HG03565 (cell line): ENCODE data around the gene RBM24.
"Not testable (repeated sequence)": the region's sequence is repeated elsewhere in the genome, so short reads cannot be mapped to it uniquely, and the experiment has no call there.

Source experiments
- ATAC-seq: cut with Tn5 transposase; IDR thresholded peaks from one replicate; pipeline ENCODE4 v1.9.1; 2021; ENCODE audit warnings: mild to moderate bottlenecking, moderate library complexity; ENCODE audit not compliant: unreplicated experiment

RBM24 gene

DNA sequence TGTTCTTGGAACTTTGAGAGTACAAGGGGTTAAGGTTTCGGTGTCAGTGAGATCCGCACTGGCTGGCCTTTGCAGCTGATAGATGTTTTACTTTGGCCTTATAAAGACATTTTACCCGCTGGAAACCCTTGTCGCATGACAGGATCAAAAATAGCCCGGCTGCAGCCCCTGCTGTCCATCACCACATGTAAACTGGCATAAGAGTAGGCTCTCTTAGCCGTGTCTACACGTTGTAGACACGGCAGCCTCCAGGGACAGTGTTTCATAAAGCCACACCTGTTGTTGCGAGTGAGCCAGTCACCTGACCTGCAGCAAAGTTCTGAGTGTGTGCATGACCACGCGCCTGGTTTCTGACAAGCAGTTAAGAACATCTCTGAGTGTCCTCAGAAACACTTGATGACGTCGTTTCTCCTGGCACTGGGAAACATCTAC is 8.5 kb downstream of the RBM24 start:
- no peak for ATAC-seq

GRCh38 chr6:17291778-17292177 is 10.6 kb downstream of the RBM24 start:
- ATAC-seq, result no peak

GRCh38 chr6:17292600-17293133 is 11.5 kb downstream of the RBM24 start:
- no peak for ATAC-seq

- ATAC-seq, result no peak
Measured at GRCh38 chr6:17293395-17293794, 12.2 kb downstream of the RBM24 start.

DNA sequence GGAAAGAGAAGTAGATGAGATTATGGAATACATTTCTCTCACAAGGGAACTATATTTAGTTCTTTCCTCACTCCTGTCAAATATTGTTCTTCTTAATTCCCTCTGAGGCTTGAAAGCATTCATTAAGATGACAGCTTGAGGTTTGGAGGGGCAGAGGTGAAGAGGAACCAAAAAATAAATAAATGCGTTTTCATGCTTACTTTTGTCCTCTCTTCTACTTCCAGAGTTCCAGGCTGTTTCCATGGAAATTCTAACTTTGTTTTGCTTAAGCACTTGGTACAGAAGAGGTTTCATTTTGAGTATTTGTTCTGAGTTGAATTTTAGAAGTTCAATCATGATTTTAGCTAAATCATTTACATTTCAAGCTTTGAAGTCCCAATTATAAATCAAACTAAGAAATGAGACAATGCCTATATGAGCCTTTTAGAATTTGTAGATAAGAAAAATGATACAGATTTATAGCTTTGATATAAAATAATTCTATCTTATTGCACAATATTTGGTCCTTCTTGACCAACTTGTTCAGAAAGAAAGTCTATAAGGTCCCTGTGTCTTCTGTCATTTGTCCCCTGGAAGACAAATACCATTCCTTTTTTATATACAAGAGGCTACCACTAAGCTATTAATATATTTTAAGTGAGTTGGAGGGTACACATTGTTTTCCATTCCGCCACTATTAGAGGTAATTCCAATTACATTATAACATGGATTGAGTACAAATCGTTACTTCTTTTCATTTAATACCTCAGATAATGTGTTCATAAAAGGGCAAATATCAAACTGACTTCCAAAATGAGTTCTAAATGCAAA is 16.3 kb downstream of the RBM24 start:
- ATAC-seq, result no peak

GRCh38 chr6:17298257-17298656 is 17.1 kb downstream of the RBM24 start:
- ATAC-seq, result no peak

GRCh38 chr6:17299222-17299621 is 18.1 kb downstream of the RBM24 start:
- ATAC-seq, result no peak

GRCh38 chr6:17299750-17300149 is 18.6 kb downstream of the RBM24 start:
- ATAC-seq, result no peak

GRCh38 chr6:17300637-17301036 is 19.5 kb downstream of the RBM24 start:
- no peak for ATAC-seq

- ATAC-seq, result no peak
Measured at GRCh38 chr6:17303444-17303843, 22.3 kb downstream of the RBM24 start.

GRCh38 chr6:17305219-17306001 is 24.2 kb downstream of the RBM24 start:
- no peak for ATAC-seq

- no peak for ATAC-seq
Measured at GRCh38 chr6:17311595-17312311, 30.6 kb downstream of the RBM24 start.

DNA sequence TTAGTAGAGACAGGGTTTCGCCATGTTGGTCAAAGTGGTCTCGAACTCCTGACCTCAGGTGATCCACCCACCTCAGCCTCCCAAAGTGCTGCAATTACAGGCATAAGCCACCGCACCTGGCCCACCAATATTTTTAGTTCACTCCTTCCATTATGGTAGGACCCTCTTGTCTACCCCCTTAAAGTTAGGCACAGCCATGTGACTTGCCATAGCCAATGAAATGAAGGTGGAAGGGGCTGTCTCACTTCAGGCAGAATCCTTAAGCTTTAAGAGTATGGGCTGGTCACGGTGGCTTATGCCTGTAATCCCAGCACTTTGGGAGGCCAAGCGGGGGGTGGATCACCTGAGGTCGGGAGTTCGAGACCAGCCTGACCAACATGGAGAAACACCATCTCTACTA is 32.1 kb downstream of the RBM24 start:
- not testable (repeated sequence) for ATAC-seq

GRCh38 chr6:17313971-17314370 is 32.8 kb downstream of the RBM24 start:
- no peak for ATAC-seq

- no peak for ATAC-seq
Measured at GRCh38 chr6:17315262-17315661, 34.1 kb downstream of the RBM24 start.

GRCh38 chr6:17318435-17319165 is 37.4 kb downstream of the RBM24 start:
- ATAC-seq, result no peak

DNA sequence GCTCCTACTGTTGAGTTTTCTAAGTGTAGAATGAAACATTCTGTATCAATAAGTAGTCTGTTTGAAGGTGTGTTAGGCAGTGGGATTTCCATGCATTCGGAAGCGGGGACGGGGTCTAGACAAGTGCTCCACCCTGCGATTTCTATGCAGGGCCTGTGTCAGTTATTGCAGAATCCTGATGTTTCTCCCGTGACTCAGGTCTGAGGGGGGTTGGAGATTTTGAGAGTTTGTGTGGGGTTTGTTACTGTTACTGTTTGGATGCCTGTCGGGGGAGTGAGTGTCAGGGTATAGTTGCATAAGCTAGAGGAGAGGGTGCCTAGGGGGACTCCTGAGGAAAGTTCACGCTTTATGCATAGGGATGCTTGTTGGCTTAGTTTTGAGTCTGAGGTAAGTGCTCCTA is 39.1 kb downstream of the RBM24 start:
- not testable (repeated sequence) for ATAC-seq

GRCh38 chr6:17331238-17331637 is 50.1 kb downstream of the RBM24 start:
- ATAC-seq, result no peak

GRCh38 chr6:17334265-17334664 is 53.1 kb downstream of the RBM24 start:
- ATAC-seq, result no peak

GRCh38 chr6:17336425-17336824 is 55.3 kb downstream of the RBM24 start:
- ATAC-seq, result no peak

DNA sequence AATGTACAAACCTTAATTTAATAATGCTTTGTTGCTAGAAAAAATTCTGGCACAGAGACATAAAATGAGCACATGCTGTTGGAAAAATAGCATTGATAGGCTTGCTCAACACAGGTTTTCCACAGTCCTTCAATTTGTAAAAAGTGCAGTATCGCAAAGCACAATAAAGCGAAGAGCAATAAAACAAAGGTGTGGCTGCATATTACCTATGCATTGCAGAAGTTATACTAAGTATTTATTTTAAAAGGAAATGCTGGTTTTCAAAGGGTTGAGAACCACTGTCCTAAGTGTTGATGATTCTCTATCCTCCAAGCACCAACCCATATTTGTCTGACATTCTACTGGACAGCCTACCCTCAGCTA is 58.1 kb downstream of the RBM24 start:
- ATAC-seq, result no peak
